Activated T-helper 1 cell treated with anti-CD3 and anti-CD28 coated beads, Interleukin-12 subunit alpha, Interleukin-12 subunit beta, Interleukin-2, Interleukin-4 antibody, amounts not matched to agents 30 ng/mL and 10 ng/mL and 1 ng/mL, durations not matched to agents 14 hours and 24 hours and 36 hours (primary cell): ENCODE data around the gene HDAC4. TPM values are rescaled to one million over a fixed set of nuclear protein-coding genes. Genes with fewer than 3 reads are reported as not detected.

Experiments used
- DNase-seq: peaks from one replicate; pipeline ENCODE4 v3.0.0; 2021; ENCODE audit warnings: low spot score
- H3K27ac Mint-ChIP-seq: one replicate; pipeline ENCODE4 v1.8.0; 2021; ENCODE audit warnings: mild to moderate bottlenecking, mixed read lengths
- H3K27me3 Mint-ChIP-seq: one replicate; pipeline ENCODE4 v1.8.0; 2022; ENCODE audit warnings: mild to moderate bottlenecking, moderate library complexity, mixed read lengths; ENCODE audit not compliant: insufficient read depth
- H3K36me3 Mint-ChIP-seq: one replicate; pipeline ENCODE4 v1.8.0; 2021; ENCODE audit warnings: low read depth, mixed read lengths
- H3K4me1 Mint-ChIP-seq: one replicate; pipeline ENCODE4 v1.8.0; 2021; ENCODE audit warnings: low read depth, mixed read lengths
- H3K4me3 Mint-ChIP-seq: one replicate; pipeline ENCODE4 v1.8.0; 2021; ENCODE audit warnings: mild to moderate bottlenecking, moderate library complexity, mixed read lengths
- H3K9me3 Mint-ChIP-seq: one replicate; pipeline ENCODE4 v1.8.0; 2021; ENCODE audit warnings: mixed read lengths
- intact Hi-C: fragments of 100-400 bp; cut with micrococcal nuclease; formaldehyde crosslinking; loops from one replicate; pipeline ENCODE4 v1.15.1; 2024
- total RNA-seq: library from RNA; stranded (reverse); gene quantifications from 2 replicates; pipeline ENCODE4 v1.2.3, GENCODE V29; 2022

HDAC4 gene
- total RNA-seq, 1 donor from 2014 or later = 41.3 TPM

DNA sequence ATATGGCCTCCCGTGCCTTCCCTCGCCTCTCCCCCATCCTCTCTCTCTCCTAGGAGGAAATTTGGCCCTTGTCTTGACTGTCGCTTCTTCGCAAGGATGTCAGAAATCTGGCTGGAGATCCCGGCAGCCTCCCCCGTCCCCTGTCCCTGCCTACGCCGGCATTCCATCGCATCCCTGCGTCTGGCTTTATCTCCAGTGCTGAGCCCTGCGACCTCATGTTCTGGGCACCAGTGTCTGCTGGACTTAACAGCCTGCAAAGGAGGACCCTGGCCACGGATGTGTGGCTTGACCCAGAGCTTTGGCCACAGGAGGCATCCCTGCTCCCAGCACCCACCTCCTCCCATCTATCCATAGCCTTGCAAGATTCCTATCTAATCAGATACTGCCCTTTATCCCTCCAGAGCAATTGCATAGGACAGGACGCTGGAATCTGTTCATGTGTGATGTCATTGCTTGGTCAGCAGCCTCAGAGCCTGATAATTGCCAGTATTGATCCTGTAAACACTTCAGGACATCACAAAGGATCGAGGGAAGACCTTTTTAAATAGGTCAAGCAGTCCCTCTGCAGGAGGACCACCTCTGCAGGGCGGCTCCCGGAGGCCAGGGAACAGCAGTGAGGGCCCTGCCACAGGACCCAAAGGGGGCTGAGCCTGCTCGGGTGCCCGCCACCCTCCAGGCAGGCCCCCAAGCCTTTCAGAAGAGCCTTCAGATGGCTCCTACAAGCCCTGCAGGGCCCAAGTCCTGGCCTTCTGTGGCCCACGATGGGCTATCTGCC lies 384.7 kb downstream of the HDAC4 start:
- Mint-ChIP-seq H3K27me3 (no peaks in the 10 kb centered on the region), H3K36me3 (no peaks in the 10 kb centered on the region), H3K9me3 (no peaks in the 10 kb centered on the region), H3K4me3 (no peak overlapping the region), H3K27ac (no peak overlapping the region), H3K4me1 (no peaks in the 10 kb centered on the region)
- intact Hi-C loops = no loop called here
- no peak for DNase-seq

- intact Hi-C loops = no loop called here
- Mint-ChIP-seq H3K9me3 (no peaks in the 10 kb centered on the region), H3K4me3 (no peak overlapping the region), H3K27ac (no peak overlapping the region), H3K4me1 (no peaks in the 10 kb centered on the region), H3K36me3 (no peaks in the 10 kb centered on the region), H3K27me3 (no peaks in the 10 kb centered on the region)
- no peak for DNase-seq
Measured at GRCh38 chr2:239015218-239015900, 385.5 kb downstream of the HDAC4 start.

DNA sequence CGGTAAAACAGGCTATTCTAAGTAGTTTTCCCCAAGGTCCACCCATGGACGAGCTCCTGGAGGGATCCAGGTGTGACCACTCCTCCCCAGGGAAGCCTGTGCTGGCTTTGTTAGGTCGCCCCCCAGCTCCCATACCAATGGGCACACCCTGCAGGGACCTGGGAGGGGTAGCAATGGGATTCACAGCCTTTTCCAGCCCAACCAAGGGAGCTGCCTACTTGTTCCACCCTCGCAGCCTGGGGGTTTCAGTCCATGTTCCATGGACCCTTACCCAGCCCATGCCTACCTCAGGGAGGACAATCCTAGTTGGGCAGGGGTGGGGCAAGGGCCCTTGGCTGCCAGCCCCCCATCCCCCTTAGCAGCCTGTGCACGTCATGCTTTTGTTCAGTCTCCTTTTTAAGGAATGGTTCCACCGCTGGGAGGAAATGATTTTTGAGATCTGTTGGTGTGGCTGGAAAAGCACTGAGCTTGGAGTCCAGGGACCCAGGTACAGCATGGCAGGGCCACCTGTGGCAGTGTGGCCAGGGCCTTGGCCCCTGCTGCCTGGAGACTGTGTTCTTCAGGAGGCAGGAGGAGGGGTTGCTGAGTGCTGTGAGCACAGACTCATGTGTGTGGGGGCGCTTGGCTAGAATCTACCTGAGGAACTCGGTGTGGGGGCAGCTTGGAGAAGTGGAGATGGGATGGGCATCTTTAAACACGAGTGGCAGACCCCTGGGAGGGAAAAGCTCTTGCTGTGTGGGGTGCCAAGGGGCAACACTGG lies 386.2 kb downstream of the HDAC4 start:
- H3K9me3 Mint-ChIP-seq = no peaks in the 10 kb centered on the region
- H3K27me3 Mint-ChIP-seq = no peaks in the 10 kb centered on the region
- H3K27ac Mint-ChIP-seq = no peak overlapping the region
- no peaks in the 10 kb centered on the region for H3K36me3 Mint-ChIP-seq
- DNase-seq = no peak
- no peak overlapping the region for H3K4me3 Mint-ChIP-seq
- intact Hi-C loops = no loop called here
- no peaks in the 10 kb centered on the region for H3K4me1 Mint-ChIP-seq

- peaks cover 2% of the 10 kb centered on the region for H3K27me3 Mint-ChIP-seq
- no peaks in the 10 kb centered on the region for H3K4me1 Mint-ChIP-seq
- DNase-seq = no peak
- no peak overlapping the region for H3K4me3 Mint-ChIP-seq
- H3K9me3 Mint-ChIP-seq = no peaks in the 10 kb centered on the region
- no peaks in the 10 kb centered on the region for H3K36me3 Mint-ChIP-seq
- intact Hi-C loops = no loop called here
- no peak overlapping the region for H3K27ac Mint-ChIP-seq
Measured at GRCh38 chr2:239013678-239013976, 387.2 kb downstream of the HDAC4 start.

DNA sequence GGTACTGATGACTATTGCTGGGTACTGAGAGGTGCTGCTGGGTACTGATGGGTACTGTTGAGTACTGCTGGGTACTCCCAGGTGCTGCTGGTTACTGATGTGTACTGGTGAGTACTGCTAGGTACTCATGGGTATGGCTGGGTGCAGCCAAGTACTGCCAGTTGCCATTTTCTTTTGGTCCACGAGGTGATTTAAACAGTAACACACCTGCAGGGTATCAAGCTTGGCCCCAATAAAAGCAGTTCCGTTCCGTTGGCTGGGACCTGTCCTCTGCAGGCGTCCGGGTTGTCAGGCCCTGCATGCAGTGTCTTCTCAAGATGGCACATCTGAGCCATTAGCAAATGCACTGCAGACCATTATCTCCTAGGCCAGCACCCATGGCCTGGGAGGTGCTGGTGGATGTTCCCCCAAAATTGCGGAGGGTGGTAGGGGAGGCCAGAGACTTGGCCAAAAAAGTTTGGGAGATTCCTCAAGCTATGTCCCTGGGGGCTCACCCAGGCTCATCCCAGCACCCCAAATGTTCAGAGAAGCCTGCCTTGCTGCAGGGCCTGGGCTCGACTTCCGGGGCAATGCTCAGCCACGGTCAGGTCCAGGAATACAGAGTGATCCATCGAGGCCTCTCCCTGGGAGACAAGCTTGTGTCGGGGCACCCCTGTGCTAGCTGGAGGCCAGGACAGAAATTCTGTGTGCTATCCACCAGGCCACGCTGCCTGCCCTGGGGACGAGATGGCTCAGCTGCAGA lies 387.7 kb downstream of the HDAC4 start:
- no peaks in the 10 kb centered on the region for H3K4me1 Mint-ChIP-seq
- no peak overlapping the region for H3K27ac Mint-ChIP-seq
- DNase-seq = no peak
- no peak overlapping the region for H3K4me3 Mint-ChIP-seq
- intact Hi-C loops = no loop called here
- no peaks in the 10 kb centered on the region for H3K36me3 Mint-ChIP-seq
- H3K9me3 Mint-ChIP-seq = no peaks in the 10 kb centered on the region
- H3K27me3 Mint-ChIP-seq = peaks cover 2% of the 10 kb centered on the region

- no peak for DNase-seq
- no peaks in the 10 kb centered on the region for H3K4me1 Mint-ChIP-seq
- peaks cover 2% of the 10 kb centered on the region for H3K27me3 Mint-ChIP-seq
- intact Hi-C loops = no loop called here
- H3K4me3 Mint-ChIP-seq = no peak overlapping the region
- no peak overlapping the region for H3K27ac Mint-ChIP-seq
- H3K36me3 Mint-ChIP-seq = no peaks in the 10 kb centered on the region
- H3K9me3 Mint-ChIP-seq = no peaks in the 10 kb centered on the region
Measured at GRCh38 chr2:239012228-239012627, 388.6 kb downstream of the HDAC4 start.

- Mint-ChIP-seq H3K36me3 (no peaks in the 10 kb centered on the region), H3K27ac (no peak overlapping the region)
Measured at GRCh38 chr2:239009589-239009961, 391.2 kb downstream of the HDAC4 start.

GRCh38 chr2:239008677-239009588 lies 391.9 kb downstream of the HDAC4 start:
- no peak overlapping the region for H3K27ac Mint-ChIP-seq
- H3K27me3 Mint-ChIP-seq = peaks cover 2% of the 10 kb centered on the region
- H3K9me3 Mint-ChIP-seq = no peaks in the 10 kb centered on the region
- intact Hi-C loops = no loop called here
- H3K36me3 Mint-ChIP-seq = no peaks in the 10 kb centered on the region
- DNase-seq = no peak
- H3K4me3 Mint-ChIP-seq = no peak overlapping the region
- no peaks in the 10 kb centered on the region for H3K4me1 Mint-ChIP-seq

More at GRCh38 chr2:239009589-239009961, 391.2 kb downstream of the HDAC4 start:
- no peaks in the 10 kb centered on the region for H3K9me3 Mint-ChIP-seq
- H3K27me3 Mint-ChIP-seq = peaks cover 2% of the 10 kb centered on the region
- intact Hi-C loops = no loop called here
- H3K4me3 Mint-ChIP-seq = no peak overlapping the region
- H3K4me1 Mint-ChIP-seq = no peaks in the 10 kb centered on the region
- DNase-seq = no peak

DNA sequence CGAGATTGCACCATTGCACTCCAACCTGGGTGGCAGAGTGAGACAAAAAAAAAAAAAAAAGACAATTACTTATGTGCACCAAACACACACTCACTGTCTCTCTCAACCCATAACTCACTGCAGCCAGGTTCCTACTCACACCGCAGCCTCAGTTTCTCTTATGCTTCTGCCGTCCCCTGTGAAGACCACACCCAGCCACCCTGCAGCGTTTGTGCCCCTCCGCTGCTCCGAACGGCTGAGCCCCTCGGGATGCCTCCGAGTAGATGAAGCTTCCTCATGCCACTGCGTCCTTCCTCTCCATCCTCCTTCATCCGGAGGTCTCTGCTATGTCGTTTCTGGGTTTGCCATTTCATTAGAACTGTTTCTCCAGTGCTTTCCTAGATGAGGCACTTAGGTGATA lies 392.8 kb downstream of the HDAC4 start:
- intact Hi-C loops = no loop called here

GRCh38 chr2:239006622-239007285 lies 394.1 kb downstream of the HDAC4 start:
- H3K36me3 Mint-ChIP-seq = peaks cover 2% of the 10 kb centered on the region
- DNase-seq = no peak
- H3K4me1 Mint-ChIP-seq = no peaks in the 10 kb centered on the region
- H3K9me3 Mint-ChIP-seq = no peaks in the 10 kb centered on the region
- H3K4me3 Mint-ChIP-seq = no peak overlapping the region
- peaks cover 2% of the 10 kb centered on the region for H3K27me3 Mint-ChIP-seq
- intact Hi-C loops = no loop called here
- no peak overlapping the region for H3K27ac Mint-ChIP-seq

More for the DNA sequence above, 392.8 kb downstream of the HDAC4 start:
- no peaks in the 10 kb centered on the region for H3K9me3 Mint-ChIP-seq
- H3K36me3 Mint-ChIP-seq = no peaks in the 10 kb centered on the region
- no peak for DNase-seq
- H3K4me3 Mint-ChIP-seq = no peak overlapping the region
- no peak overlapping the region for H3K27ac Mint-ChIP-seq
- peaks cover 2% of the 10 kb centered on the region for H3K27me3 Mint-ChIP-seq
- H3K4me1 Mint-ChIP-seq = no peaks in the 10 kb centered on the region

DNA sequence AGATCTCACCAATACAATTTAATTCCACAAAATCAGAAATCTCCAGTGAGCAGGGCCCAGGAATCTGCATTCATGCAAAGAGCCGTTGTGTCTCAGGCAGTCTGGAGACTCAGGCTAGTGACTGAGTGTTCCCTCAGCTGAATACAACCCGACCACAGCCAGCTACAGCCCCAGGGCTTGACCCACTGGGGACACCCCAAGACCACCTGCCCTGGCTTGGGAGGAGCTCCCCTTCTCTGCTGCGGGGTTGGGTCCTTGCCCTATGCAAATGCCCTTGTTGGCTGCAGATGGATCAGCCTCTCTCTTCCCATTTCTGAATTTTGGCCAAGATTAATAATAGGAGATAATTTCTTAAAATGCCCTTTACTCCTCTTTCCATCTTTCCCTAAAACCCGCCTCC lies 395.2 kb downstream of the HDAC4 start:
- no peaks in the 10 kb centered on the region for H3K9me3 Mint-ChIP-seq
- peaks cover 2% of the 10 kb centered on the region for H3K36me3 Mint-ChIP-seq
- H3K4me1 Mint-ChIP-seq = no peaks in the 10 kb centered on the region
- no peak overlapping the region for H3K27ac Mint-ChIP-seq
- DNase-seq = no peak
- intact Hi-C loops = no loop called here
- peaks cover 2% of the 10 kb centered on the region for H3K27me3 Mint-ChIP-seq
- no peak overlapping the region for H3K4me3 Mint-ChIP-seq
